HG03565 (cell line): ENCODE data around the gene GIT1.

Source experiments
- ATAC-seq: cut with Tn5 transposase; IDR thresholded peaks from one replicate; pipeline ENCODE4 v1.9.1; 2021; ENCODE audit warnings: mild to moderate bottlenecking, moderate library complexity; ENCODE audit not compliant: unreplicated experiment

Gene GIT1

GRCh38 chr17:29593591-29594518 lies 4.4 kb upstream of the GIT1 start:
- ATAC-seq = no peak

DNA sequence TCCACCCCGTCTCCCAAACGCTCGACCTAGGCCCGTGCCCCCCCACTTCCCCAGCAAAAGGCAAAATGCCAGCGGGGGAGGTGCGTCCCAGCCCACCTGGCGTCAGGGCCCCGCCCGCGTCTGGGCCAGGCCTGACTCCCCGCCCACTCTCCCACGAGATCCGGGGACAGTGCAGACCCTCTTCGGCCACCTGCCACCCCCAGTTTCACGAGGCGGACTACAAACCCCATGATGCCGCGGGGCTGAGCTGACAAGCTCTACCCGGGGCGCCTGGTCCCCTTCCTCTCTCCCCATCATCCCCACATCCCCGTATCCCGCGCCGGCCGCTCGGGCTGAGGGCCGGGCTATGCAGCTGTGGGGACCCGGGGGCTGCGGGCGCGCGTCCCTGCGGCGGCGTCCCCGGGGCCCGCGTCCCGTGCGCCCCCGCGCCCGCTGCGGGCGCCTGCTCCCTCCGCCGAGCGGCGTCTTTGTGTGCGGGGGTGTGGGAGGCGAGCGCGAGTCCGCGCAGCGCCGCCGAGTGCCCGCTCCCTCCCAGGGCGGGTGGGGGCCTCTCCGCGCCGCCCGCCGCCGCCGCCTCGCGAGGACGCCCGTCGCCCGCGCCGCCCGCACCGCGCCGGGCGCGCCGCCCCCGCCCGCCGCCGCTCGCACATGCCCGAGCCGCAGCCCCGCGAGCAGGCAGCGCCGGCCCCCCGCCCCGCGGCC lies 3.6 kb upstream of the GIT1 start, which contains the start of gene ANKRD13B:
TSS of gene ANKRD13B (plus strand) at position 283 of the 702 bp plus-strand sequence. CDS start 490 bp downstream, outside the sequence.
- ATAC-seq = no peak

DNA sequence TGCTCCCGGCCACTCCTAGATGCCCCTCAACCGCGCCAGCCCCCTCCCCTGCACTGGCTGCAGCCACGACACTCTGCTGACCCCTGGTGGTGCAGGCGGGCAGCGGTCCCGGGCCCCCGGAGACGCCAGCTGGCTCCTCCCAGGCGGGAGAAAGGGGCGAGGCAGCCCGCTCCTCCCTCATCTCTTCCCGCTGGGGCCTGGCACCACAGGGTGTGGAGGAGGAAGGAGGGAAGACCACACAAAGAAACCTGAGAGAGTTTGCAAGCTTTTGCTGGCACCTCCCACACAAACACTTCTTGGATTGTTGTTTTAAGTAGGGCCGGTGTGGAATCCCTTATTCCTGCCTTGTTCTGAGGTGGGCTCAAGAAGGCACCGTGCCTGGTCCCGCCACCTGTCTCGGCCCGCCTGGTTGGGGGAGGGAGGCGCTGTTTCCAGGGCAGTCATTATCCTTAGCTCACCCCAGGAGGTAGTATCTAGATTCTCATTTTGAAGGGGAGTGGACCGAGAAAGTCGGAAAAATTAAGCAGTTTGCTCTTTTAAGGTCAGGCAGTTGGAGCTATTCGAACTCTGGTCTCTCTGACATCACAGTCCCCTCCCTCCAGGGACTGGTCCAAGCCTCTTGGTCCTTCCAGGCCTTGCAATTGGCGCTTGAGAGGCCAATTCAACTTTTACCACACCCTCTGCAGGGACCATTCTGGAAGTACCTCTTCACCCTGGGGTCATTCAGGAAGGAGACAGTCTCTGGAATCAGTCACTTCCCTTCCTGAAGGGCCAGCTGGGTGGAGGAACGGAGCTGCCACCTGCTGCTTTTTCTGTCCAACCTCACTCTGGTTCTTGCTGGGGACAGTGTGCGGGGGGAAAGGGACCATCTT lies 2.5 kb upstream of the GIT1 start:
- no peak for ATAC-seq

DNA sequence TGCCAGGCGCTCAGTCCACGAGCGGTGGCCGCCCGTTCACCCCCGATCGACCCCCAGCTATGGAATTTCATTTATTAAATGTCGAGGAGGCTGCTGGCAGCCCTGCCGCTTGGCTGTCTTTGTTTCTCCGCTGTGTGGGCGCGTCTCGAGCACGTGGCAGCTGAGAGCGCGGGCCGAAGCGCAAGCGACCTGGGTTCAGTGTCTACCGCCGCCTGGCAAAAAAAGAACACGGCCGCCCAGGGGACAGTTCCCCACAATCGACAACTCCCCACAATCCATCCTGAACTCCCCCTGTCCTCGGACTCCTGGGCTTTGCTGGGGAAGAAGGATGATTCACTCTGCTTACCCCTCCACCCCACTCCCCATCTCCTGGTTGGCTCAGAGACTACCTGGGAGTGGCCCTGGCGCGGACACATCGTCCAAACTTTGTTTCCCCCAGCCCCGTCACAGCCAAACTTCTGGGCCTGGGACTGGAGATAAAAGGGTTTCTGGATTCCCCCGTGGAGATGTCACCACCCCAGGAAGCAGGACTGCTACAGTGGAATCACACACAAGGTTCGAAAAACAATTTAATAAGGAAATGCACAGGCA lies 1.8 kb upstream of the GIT1 start:
- ATAC-seq = no peak

- no peak for ATAC-seq
Measured at GRCh38 chr17:29590411-29591145, 1.1 kb upstream of the GIT1 start.

- ATAC-seq = peak; percentile 3
Measured at GRCh38 chr17:29588562-29589411, 661 bp downstream of the GIT1 start.

GRCh38 chr17:29588017-29588561 lies 1.4 kb downstream of the GIT1 start:
- no peak for ATAC-seq

DNA sequence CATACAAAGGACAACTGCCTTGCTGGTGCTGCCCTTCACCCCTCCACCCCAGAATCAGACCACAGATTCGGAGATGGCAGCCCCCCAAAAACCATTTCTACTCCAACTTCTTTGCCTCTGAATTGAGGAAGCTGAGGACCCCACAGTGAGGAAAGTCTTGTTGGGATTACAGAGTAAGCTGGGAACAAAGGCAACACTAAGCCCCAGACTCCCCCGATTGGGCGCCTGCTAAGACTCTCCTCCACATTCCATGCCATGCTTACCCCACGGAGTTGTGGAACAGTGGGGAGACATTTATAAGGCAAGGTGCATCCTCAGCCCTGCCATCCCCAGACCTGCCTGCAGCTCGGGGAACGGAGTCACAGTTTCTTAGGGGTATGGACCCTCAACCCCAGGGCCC lies 1.9 kb downstream of the GIT1 start:
- no peak for ATAC-seq

DNA sequence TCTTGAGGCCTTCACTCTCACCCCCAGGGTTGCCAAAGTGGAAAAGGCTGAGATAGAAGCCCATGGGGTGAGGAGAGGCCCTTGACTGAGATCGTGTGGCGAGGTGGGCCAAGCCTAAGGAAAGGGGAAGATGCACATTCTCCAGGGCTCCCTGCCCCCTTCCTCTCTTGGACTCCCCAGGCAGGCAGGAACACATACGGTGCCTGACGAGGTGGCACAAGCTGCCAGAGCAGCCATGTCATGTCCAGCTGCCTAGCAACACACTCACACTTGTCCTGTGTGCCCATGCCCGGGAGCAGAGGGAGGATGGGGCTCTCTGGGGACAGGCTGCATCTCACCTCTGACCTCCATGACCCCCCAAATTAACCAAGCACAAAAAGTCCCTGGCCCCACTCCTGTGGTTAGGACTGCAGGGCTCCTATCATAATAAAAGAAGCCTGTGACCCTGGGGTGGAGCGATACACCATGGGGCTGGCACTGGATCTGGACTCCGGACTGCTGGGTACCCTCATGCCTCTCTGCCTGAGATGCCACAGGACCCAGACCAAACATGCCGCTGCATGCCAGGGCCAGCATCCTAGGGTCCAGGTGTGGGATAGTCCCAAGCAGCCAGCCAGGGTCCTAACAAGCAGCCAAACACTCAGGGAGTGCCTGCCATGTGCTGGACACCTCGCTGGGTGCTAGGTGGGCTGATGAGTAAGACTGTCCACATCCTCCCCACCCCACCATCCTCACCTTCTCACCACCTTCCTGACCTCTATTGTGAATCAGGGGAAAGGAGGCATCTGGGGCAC lies 2.6 kb downstream of the GIT1 start:
- ATAC-seq = no peak

DNA sequence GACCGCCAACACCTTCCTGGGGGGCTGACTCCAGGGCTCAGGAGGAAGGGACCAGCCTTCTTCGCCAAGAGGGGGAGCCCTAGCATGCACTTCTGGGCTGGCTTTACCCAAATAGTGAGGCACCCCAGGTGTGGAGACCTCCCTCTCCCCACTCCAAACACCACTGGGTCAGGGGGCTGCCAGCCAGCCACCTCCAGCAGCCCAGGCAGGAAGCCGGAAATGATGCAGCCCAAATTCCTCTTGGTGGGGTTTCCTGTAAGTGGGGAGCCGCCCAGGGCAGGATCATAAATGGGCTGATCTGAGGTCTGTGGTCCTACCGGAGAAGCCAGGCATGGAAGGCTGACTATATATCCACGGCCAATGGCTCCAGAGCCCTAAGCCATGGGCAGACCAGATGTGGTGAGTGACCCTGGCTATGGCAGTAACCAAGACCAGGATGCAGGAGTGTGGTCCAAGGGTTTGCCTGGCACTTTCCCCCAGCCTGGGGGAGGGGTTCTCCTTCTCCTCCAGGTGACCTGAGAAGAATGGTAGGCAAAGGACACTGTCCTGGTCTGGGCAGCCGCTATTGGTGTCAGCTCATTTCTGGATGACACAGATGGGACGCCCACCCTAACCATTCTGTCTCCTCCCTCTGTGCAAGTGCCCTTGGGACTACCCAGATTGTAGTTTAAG lies 4.2 kb downstream of the GIT1 start:
- no peak for ATAC-seq

DNA sequence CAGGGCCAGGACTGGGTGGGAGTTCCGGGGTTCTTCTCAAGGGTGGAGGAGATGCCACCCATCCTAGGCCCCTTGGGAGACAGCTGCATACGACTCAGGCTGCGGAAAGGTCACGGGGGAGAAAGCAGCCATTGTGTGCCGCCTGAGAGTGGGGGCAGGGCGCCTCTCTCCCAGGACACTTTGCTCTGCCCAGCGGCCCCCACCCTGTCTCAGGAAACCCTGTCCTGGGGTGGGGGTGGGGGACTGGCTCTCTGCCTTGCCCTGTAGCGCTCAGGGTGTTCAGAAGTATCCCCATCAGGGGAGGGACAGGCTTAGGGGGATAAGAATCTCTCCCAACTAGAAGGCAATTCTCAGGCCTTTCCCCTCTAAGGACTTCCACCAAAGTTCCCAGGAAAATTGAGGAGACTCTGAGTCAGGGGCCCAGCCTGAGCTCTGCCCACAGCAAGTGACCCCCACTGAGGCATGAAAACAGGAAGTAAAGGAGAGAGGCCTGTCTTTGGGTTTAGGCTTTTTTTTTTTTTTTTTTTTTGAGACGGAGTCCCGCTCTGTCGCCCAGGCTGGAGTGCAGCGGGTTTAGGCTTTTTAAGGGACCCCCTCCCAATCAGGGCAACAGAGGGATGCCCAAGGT lies 4.9 kb downstream of the GIT1 start:
- ATAC-seq = no peak

- ATAC-seq = no peak
Measured at GRCh38 chr17:29583324-29584248, 5.9 kb downstream of the GIT1 start.

DNA sequence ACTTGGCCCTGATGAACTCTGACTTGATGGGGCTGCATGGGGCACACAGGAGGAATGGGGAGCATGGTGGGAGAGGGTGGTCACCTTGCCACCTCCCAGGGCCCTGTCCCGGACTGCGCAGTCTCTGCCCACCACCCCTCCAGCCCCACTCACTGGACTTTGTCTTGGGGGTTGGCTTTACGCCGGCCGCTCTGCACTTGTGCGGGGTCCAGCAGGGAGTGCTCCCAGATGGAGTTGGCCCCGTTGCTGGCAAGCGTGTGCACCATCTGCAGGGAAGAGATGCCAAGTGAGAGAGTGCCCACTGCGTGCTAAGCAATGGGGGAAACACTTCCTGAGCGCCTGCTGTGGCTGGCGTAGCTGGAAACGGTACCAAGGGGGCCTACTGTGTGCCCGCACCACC lies 6.7 kb downstream of the GIT1 start:
- ATAC-seq = no peak

GRCh38 chr17:29582254-29582765 lies 7.1 kb downstream of the GIT1 start:
- ATAC-seq = no peak

GRCh38 chr17:29581583-29582253 lies 7.7 kb downstream of the GIT1 start:
- no peak for ATAC-seq
